Endothelial cell of umbilical vein (primary cell): Measurements from ENCODE around the gene SERTAD1. TPM values are rescaled to one million over a fixed set of nuclear protein-coding genes. Genes with fewer than 3 reads are reported as not detected.

ENCODE experiments used
- BruUV-seq: library from RNA; stranded (reverse); fragments of 400-500 nt; replicated peaks from 2 replicates; lab custom pipeline; 2021; lab: Mats Ljungman, UMichigan
- CTCF ChIA-PET: fragments of 300-600, 350-600 bp; sonication (Branson Sonifier 250); formaldehyde crosslinking; loops from one replicate; lab custom pipeline; 2021; ENCODE audit warnings: antibody characterized with exemption, inconsistent platforms; lab: Charles Lee
- POLR2A ChIA-PET: fragments of 300-600, 350-600 bp; sonication (Branson Sonifier 250); formaldehyde crosslinking; loops from one replicate; lab custom pipeline; 2021; ENCODE audit warnings: antibody characterized with exemption, inconsistent platforms; lab: Charles Lee
- DNase-seq: peaks from one replicate; pipeline ENCODE4 v3.0.0-alpha.2; 2011; ENCODE audit warnings: low read depth, low spot score
- FAIRE-seq: peaks from 2 replicates; lab custom pipeline; 2011; peaks lifted over from hg19 to GRCh38; lab: Jason Lieb, UNC
- H2AFZ ChIP-seq: 2 replicates; pipeline ENCODE4 v1.6.0; 2012; ENCODE audit warnings: low read depth, low read length, control low read depth, inconsistent platforms
- H3K27ac ChIP-seq: 2 replicates; pipeline ENCODE4 v1.5.1; 2011; ENCODE audit warnings: low read depth, mild to moderate bottlenecking, control low read depth, low read length, moderate library complexity; ENCODE audit not compliant: insufficient read depth
- H3K27me3 ChIP-seq, 2 experiments: 2 replicates each; pipeline versions ENCODE4 v1.6.0 to v1.6.1; 2011; ENCODE audit warnings: low read length in 2 of 2, mixed read lengths in 1 of 2; ENCODE audit not compliant: control insufficient read depth in 2 of 2, insufficient read depth in 2 of 2
- H3K36me3 ChIP-seq, 2 experiments: 2 replicates in 1 of 2; 3 replicates in 1 of 2; pipeline ENCODE4 v1.5.1; 2011; ENCODE audit warnings: low read length in 2 of 2, mild to moderate bottlenecking in 1 of 2, moderate library complexity in 1 of 2; ENCODE audit not compliant: control insufficient read depth in 2 of 2, insufficient read depth in 2 of 2; ENCODE audit errors: extremely low read depth in 1 of 2
- H3K4me1 ChIP-seq: 3 replicates; pipeline ENCODE4 v1.5.1; 2011; ENCODE audit warnings: mild to moderate bottlenecking, low read length; ENCODE audit not compliant: control insufficient read depth, insufficient read depth; ENCODE audit errors: extremely low read depth
- H3K4me2 ChIP-seq: 2 replicates; pipeline ENCODE4 v1.6.1; 2011; ENCODE audit warnings: low read length, control low read depth, mixed read lengths; ENCODE audit not compliant: insufficient read depth
- H3K4me3 ChIP-seq, 3 experiments: fragments of 200-600 bp in 1 of 3; sonication (generic), shearing (Covaris generic) in 1 of 3; replicated peaks in 1 of 3; 2 replicates each; pipeline ENCODE4 v1.5.1; 2011 to 2016; ENCODE audit warnings: control low read depth in 3 of 3, low read length in 3 of 3, mild to moderate bottlenecking in 2 of 3, inconsistent platforms in 1 of 3, low read depth in 1 of 3, moderate library complexity in 1 of 3; ENCODE audit not compliant: insufficient read depth in 1 of 3
- H3K79me2 ChIP-seq: 2 replicates; pipeline ENCODE4 v1.6.0; 2012; ENCODE audit warnings: low read length, inconsistent platforms; ENCODE audit not compliant: control insufficient read depth, insufficient read depth
- H3K9ac ChIP-seq: replicated peaks from 2 replicates; pipeline ENCODE3; 2011; ENCODE audit warnings: low read length, control low read depth; ENCODE audit not compliant: insufficient read depth; ENCODE audit errors: extremely low read depth
- H3K9me1 ChIP-seq: replicated peaks from 3 replicates; pipeline ENCODE4 v1.6.0; 2011; ENCODE audit warnings: mild to moderate bottlenecking, low read length; ENCODE audit not compliant: control insufficient read depth, insufficient read depth; ENCODE audit errors: extremely low read depth
- H3K9me3 ChIP-seq: replicated peaks from 2 replicates; pipeline ENCODE4 v1.5.1; 2012; ENCODE audit warnings: low read length, inconsistent platforms; ENCODE audit not compliant: control insufficient read depth, insufficient read depth
- H4K20me1 ChIP-seq: replicated peaks from 2 replicates; pipeline ENCODE3; 2011; ENCODE audit warnings: mild to moderate bottlenecking, low read length; ENCODE audit not compliant: control insufficient read depth, insufficient read depth; ENCODE audit errors: extremely low read depth
- EZH2 ChIP-seq: IDR thresholded peaks from 2 replicates; pipeline ENCODE4 v1.6.1; 2012; ENCODE audit warnings: borderline replicate concordance, low read depth, mild to moderate bottlenecking, moderate library complexity, low read length, inconsistent platforms; ENCODE audit not compliant: severe bottlenecking
- FOS ChIP-seq: IDR thresholded peaks from 2 replicates; pipeline ENCODE4 v1.6.1; 2011; ENCODE audit warnings: mild to moderate bottlenecking, low read length, moderate library complexity, borderline replicate concordance; ENCODE audit not compliant: insufficient read depth
- GATA2 ChIP-seq: IDR thresholded peaks from 2 replicates; pipeline ENCODE4 v1.7.0; 2011; ENCODE audit warnings: low read depth, mild to moderate bottlenecking, moderate library complexity, mixed read lengths, low read length; ENCODE audit not compliant: insufficient read length, insufficient read depth
- JUN ChIP-seq: IDR thresholded peaks from 2 replicates; pipeline ENCODE4 v1.6.1; 2011; ENCODE audit warnings: borderline replicate concordance, low read depth; ENCODE audit not compliant: insufficient read length, insufficient read depth
- MYC ChIP-seq: IDR thresholded peaks from one replicate; pipeline ENCODE4 v1.6.1; 2011; ENCODE audit warnings: mild to moderate bottlenecking, low read depth, low read length
- POLR2A ChIP-seq: IDR thresholded peaks from 2 replicates; pipeline ENCODE4 v1.6.1; 2012; ENCODE audit warnings: low read depth, mild to moderate bottlenecking, control low read depth, low read length
- POLR2AphosphoS5 ChIP-seq: IDR thresholded peaks from 2 replicates; pipeline ENCODE4 v1.6.1; 2012; ENCODE audit warnings: low read depth, mild to moderate bottlenecking, control low read depth, low read length, moderate library complexity; ENCODE audit not compliant: insufficient read depth
- dilution Hi-C: fragments of 300-500 bp; cut with MboI; formaldehyde crosslinking; loops from one replicate; pipeline ENCODE4 v1.15.0; 2019; ENCODE audit warnings: low sequenced_read_pairs; ENCODE audit not compliant: extremely low pct_ligation_motif_present
- intact Hi-C: fragments of 100-400 bp; cut with micrococcal nuclease; formaldehyde crosslinking; loops from one replicate; pipeline ENCODE4 v1.10.0; 2022
- polyA plus RNA-seq, 4 experiments: library from polyadenylated mRNA; depleted of rRNA in 3 of 4; stranded (reverse) in 3 of 4; unstranded in 1 of 4; fragments of >200 nt; gene quantifications; 2 replicates each; pipeline versions ENCODE4 v1.2.1 to v1.2.3, GENCODE V29; 2011 to 2012; ENCODE audit warnings: missing spikeins in 1 of 4
- total RNA-seq: library from RNA; stranded (reverse); gene quantifications from 2 replicates; pipeline ENCODE4 v1.2.3, GENCODE V29; 2021
- TF ChIP-seq, protein P1 (sequence below): IDR thresholded peaks from 2 replicates; pipeline ENCODE4 v1.6.1; 2011; ENCODE audit not compliant: insufficient read depth, insufficient read length
- TF ChIP-seq, protein P2 (sequence below), 2 donors: IDR thresholded peaks; 1 replicate in 1 of 2; 2 replicates in 1 of 2; pipeline ENCODE4 v1.5.1; 2011; ENCODE audit warnings: low read length in 2 of 2, mild to moderate bottlenecking in 2 of 2, moderate library complexity in 2 of 2, control low read depth in 1 of 2, inconsistent platforms in 1 of 2, low read depth in 1 of 2; ENCODE audit not compliant: insufficient read depth in 1 of 2; ENCODE audit errors: extremely low read depth in 1 of 2

Gene SERTAD1
- total and polyA plus RNA-seq, 2 donors (not counting 3 experiments of a cell fraction or from before 2014, with no cell fraction given): 8.8 to 15.3 TPM

DNA sequence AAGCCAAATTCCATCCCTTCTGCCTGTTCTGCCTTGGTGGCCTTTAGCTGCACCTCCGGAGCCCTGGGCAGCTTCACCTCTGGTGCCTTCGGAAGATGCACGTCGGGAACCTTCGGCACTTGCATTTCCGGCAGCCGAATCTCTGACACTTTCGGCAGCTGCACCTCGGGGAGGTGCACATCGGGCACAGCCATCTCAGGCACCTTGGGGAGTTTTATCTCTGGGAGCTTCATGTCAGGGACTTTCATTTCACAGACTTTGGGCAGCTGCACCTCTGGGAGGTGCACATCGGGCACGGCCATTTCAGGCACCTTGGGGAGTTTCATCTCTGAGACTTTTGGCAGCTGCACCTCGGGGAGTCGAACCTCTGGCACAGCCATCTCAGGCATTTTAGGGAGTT, 29.8 kb downstream of the SERTAD1 start:
- dilution Hi-C loops (no loop called here), intact Hi-C loops (no loop called here)
- Histone ChIP-seq H3K4me3 (no peak overlapping the region), H3K4me2 (no peak overlapping the region), H3K36me3 (no peaks in the 10 kb centered on the region), H3K27me3 (no peaks in the 10 kb centered on the region), H3K79me2 (no peaks in the 10 kb centered on the region), H3K9ac (no peak overlapping the region), H3K9me1 (no peaks in the 10 kb centered on the region), H3K9me3 (no peaks in the 10 kb centered on the region), H3K27ac (no peak overlapping the region), H3K4me1 (no peaks in the 10 kb centered on the region), H2AFZ (no peak overlapping the region), H4K20me1 (no peaks in the 10 kb centered on the region)
- ChIA-PET CTCF (interaction anchor here (2.1 kb wide), 1 partner anchor 91 kb away, joined by 9 read pairs; no protein-coding TSS in a partner anchor), POLR2A (interaction anchor here (1.3 kb wide), 1 partner anchor 30 kb away, joined by 3 read pairs; no protein-coding TSS in a partner anchor)
- no peak for FAIRE-seq
- no TSS peak for BruUV-seq
- no peak for DNase-seq
- TF ChIP-seq MYC: no peak
- TF ChIP-seq FOS: no peak
- TF ChIP-seq, protein P1, sequence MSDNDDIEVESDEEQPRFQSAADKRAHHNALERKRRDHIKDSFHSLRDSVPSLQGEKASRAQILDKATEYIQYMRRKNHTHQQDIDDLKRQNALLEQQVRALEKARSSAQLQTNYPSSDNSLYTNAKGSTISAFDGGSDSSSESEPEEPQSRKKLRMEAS: no peak
- no peak for TF ChIP-seq GATA2
- no peak for TF ChIP-seq POLR2AphosphoS5
- no peak for TF ChIP-seq JUN
- no peak for TF ChIP-seq EZH2
- TF ChIP-seq, protein P2, sequence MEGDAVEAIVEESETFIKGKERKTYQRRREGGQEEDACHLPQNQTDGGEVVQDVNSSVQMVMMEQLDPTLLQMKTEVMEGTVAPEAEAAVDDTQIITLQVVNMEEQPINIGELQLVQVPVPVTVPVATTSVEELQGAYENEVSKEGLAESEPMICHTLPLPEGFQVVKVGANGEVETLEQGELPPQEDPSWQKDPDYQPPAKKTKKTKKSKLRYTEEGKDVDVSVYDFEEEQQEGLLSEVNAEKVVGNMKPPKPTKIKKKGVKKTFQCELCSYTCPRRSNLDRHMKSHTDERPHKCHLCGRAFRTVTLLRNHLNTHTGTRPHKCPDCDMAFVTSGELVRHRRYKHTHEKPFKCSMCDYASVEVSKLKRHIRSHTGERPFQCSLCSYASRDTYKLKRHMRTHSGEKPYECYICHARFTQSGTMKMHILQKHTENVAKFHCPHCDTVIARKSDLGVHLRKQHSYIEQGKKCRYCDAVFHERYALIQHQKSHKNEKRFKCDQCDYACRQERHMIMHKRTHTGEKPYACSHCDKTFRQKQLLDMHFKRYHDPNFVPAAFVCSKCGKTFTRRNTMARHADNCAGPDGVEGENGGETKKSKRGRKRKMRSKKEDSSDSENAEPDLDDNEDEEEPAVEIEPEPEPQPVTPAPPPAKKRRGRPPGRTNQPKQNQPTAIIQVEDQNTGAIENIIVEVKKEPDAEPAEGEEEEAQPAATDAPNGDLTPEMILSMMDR (IDR thresholded peaks at IDR 0.05; ENCODE audit: extremely low read depth in 1 of 2, insufficient read depth in 1 of 2, low read depth in 1 of 2, low read length in 2 of 2): no peak
- no peak for TF ChIP-seq POLR2A
